BLaER1 treated with 17β-estradiol and CSF1 and Interleukin-3, amounts not matched to agents 10 nM and 100 nM (cell line): ENCODE data around the gene SH2D2A.

ENCODE experiments used
- H3K27ac ChIP-seq, 11 experiments: shearing (Covaris generic); formaldehyde crosslinking; 2 replicates each; pipeline ENCODE4 v1.8.1; 2022
- H3K27me3 ChIP-seq, 11 experiments: shearing (Covaris generic); formaldehyde crosslinking; 2 replicates each; pipeline ENCODE4 v1.8.1; 2022
- H3K36me3 ChIP-seq, 11 experiments: shearing (Covaris generic); formaldehyde crosslinking; 2 replicates each; pipeline ENCODE4 v1.8.1; 2022
- H3K4me1 ChIP-seq, 10 experiments: shearing (Covaris generic); formaldehyde crosslinking; 2 replicates each; pipeline ENCODE4 v1.8.1; 2022
- H3K4me2 ChIP-seq, 11 experiments: shearing (Covaris generic); formaldehyde crosslinking; 2 replicates each; pipeline ENCODE4 v1.8.1; 2022
- H3K4me3 ChIP-seq, 10 experiments: shearing (Covaris generic); formaldehyde crosslinking; 2 replicates each; pipeline ENCODE4 v1.8.1; 2022
- H3K9ac ChIP-seq, 11 experiments: shearing (Covaris generic); formaldehyde crosslinking; 2 replicates each; pipeline ENCODE4 v1.8.1; 2022
- H3K9me3 ChIP-seq, 11 experiments: shearing (Covaris generic); formaldehyde crosslinking; replicated peaks in 1 of 11; 2 replicates each; pipeline ENCODE4 v1.8.1; 2022
- H4K20me1 ChIP-seq, 11 experiments: shearing (Covaris generic); formaldehyde crosslinking; 2 replicates each; pipeline ENCODE4 v1.8.1; 2022
- Cebpa-rat ChIP-seq, 11 experiments: shearing (Covaris generic); IDR thresholded peaks; 2 replicates each; pipeline ENCODE4 v1.8.1; 2022

SH2D2A gene

DNA sequence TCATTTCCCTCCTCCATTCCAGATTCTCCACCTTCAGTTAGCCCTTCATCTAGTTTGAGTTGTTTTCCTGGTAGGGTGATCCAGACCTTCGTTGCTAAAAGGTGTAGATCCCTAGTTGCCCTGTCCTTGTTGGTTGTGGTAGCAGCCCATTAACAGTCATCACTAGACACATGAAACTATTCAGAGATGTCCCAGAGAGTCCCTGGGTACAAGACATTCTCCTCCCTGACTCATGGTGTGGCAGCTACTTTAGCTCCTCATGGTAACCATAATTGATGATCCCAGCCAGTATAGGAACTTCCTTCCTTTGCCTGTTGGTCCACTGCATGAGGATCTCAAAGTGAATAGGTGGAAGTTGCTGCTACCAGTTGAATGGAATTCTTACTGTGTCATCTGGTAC lies 6.0 kb upstream of the SH2D2A start:
- H3K4me3 ChIP-seq: no peak overlapping the region
- H3K27me3 ChIP-seq: no peaks in the 10 kb centered on the region; a peak in 1 of 22 replicates
- H3K4me1 ChIP-seq: peaks cover 0 to 7% (median under 1%) of the 10 kb centered on the region in 10 experiments; a peak in 11 of 20 replicates
- no peak overlapping the region for H3K4me2 ChIP-seq
- H3K27ac ChIP-seq: no peak overlapping the region
- H3K9me3 ChIP-seq: no peaks in the 10 kb centered on the region
- no peaks in the 10 kb centered on the region for H4K20me1 ChIP-seq
- no peak overlapping the region for H3K9ac ChIP-seq
- no peaks in the 10 kb centered on the region for H3K36me3 ChIP-seq
- no peak for TF ChIP-seq Cebpa-rat (IDR thresholded peaks at IDR 0.05)

GRCh38 chr1:156821801-156822200 lies 5.2 kb upstream of the SH2D2A start:
- Histone ChIP-seq H3K4me1 (peaks cover 8 to 16% (median 10%) of the 10 kb centered on the region in 10 experiments), H3K9me3 (no peaks in the 10 kb centered on the region), H3K4me2 (no peak overlapping the region; a peak in 1 of 22 replicates), H3K9ac (no peak overlapping the region), H3K4me3 (no peak overlapping the region), H4K20me1 (no peaks in the 10 kb centered on the region), H3K27me3 (no peaks in the 10 kb centered on the region; a peak in 1 of 22 replicates), H3K27ac (no peak overlapping the region), H3K36me3 (no peaks in the 10 kb centered on the region)
- TF ChIP-seq Cebpa-rat (IDR thresholded peaks at IDR 0.05): no peak

DNA sequence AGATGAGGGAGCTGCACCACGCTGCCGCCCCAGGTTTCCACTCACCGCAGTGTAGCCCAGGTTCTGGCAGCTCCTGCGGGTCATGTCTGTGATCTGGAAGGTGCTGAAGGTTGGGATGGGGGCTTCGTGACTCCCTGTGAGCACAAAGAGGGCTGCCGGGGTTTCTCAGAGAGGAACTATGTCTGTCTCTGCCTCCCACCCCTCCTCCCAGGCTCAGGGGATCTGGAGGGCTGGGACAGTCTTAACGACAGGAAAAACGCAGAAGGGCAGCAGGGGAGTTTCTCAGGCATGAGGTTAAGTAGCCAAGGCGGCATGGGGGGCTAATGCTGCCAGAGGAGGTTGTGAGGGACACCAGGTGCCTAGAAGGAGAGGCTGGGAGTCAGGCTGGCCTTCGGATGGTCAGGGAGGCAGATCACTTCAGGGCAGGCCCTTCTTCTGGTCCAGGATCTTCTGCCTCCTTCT lies 656 bp downstream of the SH2D2A start:
- H3K27ac ChIP-seq: peak overlapping the region; percentile 52 to 83 (median 76); a peak in 21 of 22 replicates
- peaks cover 0 to 5% (median 0%) of the 10 kb centered on the region in 11 experiments; a peak in 1 of 22 replicates for H4K20me1 ChIP-seq
- H3K4me1 ChIP-seq: peaks cover 54 to 72% (median 65%) of the 10 kb centered on the region in 10 experiments
- no peaks in the 10 kb centered on the region for H3K9me3 ChIP-seq
- H3K27me3 ChIP-seq: no peaks in the 10 kb centered on the region
- peaks cover 0 to 21% (median 0%) of the 10 kb centered on the region in 11 experiments; a peak in 5 of 22 replicates for H3K36me3 ChIP-seq
- H3K9ac ChIP-seq: peak overlapping the region; percentile 58 to 81 (median 71)
- H3K4me3 ChIP-seq: peak overlapping the region; percentile 22 to 66 (median 51); a peak in 18 of 20 replicates
- peak overlapping the region; percentile 84 to 100 (median 92) for H3K4me2 ChIP-seq
- no peak for TF ChIP-seq Cebpa-rat (IDR thresholded peaks at IDR 0.05)

GRCh38 chr1:156815307-156815826 lies 1.3 kb downstream of the SH2D2A start:
- peak overlapping the region in 9 of 11 experiments; percentile 62 to 82 (median 76); a peak in 15 of 22 replicates for H3K27ac ChIP-seq
- peaks cover 54 to 75% (median 66%) of the 10 kb centered on the region in 10 experiments for H3K4me1 ChIP-seq
- peaks cover 0 to 21% (median 0%) of the 10 kb centered on the region in 11 experiments; a peak in 5 of 22 replicates for H3K36me3 ChIP-seq
- H3K27me3 ChIP-seq: no peaks in the 10 kb centered on the region
- peak overlapping the region; percentile 58 to 81 (median 71); a peak in 16 of 22 replicates for H3K9ac ChIP-seq
- TF ChIP-seq Cebpa-rat (IDR thresholded peaks at IDR 0.05): no peak
- H3K4me2 ChIP-seq: peak overlapping the region; percentile 84 to 100 (median 92)
- H3K4me3 ChIP-seq: peak overlapping the region in 8 of 10 experiments; percentile 47 to 66 (median 52); a peak in 13 of 20 replicates
- no peaks in the 10 kb centered on the region for H3K9me3 ChIP-seq
- H4K20me1 ChIP-seq: peaks cover 0 to 7% (median 0%) of the 10 kb centered on the region in 11 experiments; a peak in 1 of 22 replicates

GRCh38 chr1:156814571-156815260 lies 1.9 kb downstream of the SH2D2A start:
- peak overlapping the region in 8 of 10 experiments; percentile 53 to 66 (median 60); a peak in 10 of 20 replicates for H3K4me3 ChIP-seq
- no peak for TF ChIP-seq Cebpa-rat (IDR thresholded peaks at IDR 0.05)
- peak overlapping the region in 9 of 11 experiments; percentile 53 to 78 (median 72); a peak in 11 of 22 replicates for H3K27ac ChIP-seq
- H3K4me2 ChIP-seq: peak overlapping the region; percentile 84 to 100 (median 92)
- H3K9me3 ChIP-seq: no peaks in the 10 kb centered on the region
- peaks cover 0 to 21% (median 0%) of the 10 kb centered on the region in 11 experiments; a peak in 5 of 22 replicates for H3K36me3 ChIP-seq
- peak overlapping the region in 9 of 11 experiments; percentile 59 to 81 (median 71); a peak in 12 of 22 replicates for H3K9ac ChIP-seq
- peaks cover 54 to 75% (median 66%) of the 10 kb centered on the region in 10 experiments for H3K4me1 ChIP-seq
- peaks cover 0 to 7% (median 0%) of the 10 kb centered on the region in 11 experiments; a peak in 1 of 22 replicates for H4K20me1 ChIP-seq
- H3K27me3 ChIP-seq: no peaks in the 10 kb centered on the region

GRCh38 chr1:156813750-156814570 lies 2.7 kb downstream of the SH2D2A start:
- Histone ChIP-seq H3K27ac (peak overlapping the region; percentile 40 to 78 (median 72); a peak in 21 of 22 replicates), H3K36me3 (peaks cover 0 to 21% (median 0%) of the 10 kb centered on the region in 11 experiments; a peak in 5 of 22 replicates), H3K9me3 (no peaks in the 10 kb centered on the region), H3K4me2 (peak overlapping the region; percentile 84 to 100 (median 92)), H3K9ac (peak overlapping the region; percentile 48 to 81 (median 73)), H4K20me1 (peaks cover 0 to 7% (median 0%) of the 10 kb centered on the region in 11 experiments; a peak in 1 of 22 replicates), H3K27me3 (no peaks in the 10 kb centered on the region), H3K4me3 (peak overlapping the region; percentile 46 to 69 (median 58)), H3K4me1 (peaks cover 54 to 83% (median 70%) of the 10 kb centered on the region in 10 experiments)
- no peak for TF ChIP-seq Cebpa-rat (IDR thresholded peaks at IDR 0.05)

DNA sequence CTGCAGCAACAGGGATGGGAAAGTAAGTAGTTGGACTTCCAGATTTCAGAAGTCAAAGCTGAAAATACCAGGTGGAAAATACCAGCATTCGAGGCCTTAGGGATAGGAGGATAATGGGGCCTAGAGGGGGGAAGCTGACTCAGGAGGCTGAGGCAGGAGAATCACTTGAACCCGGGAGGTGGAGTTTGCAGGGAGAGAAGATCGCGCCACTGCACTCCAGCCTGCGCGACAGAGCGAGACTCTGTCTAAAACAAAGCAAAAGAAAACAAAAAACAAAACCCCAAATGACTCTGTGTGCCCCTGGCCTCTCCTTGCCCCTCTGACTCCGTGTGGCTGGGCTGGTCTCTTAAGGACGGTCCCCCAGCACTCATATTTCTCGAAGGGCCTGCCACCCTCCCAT lies 3.4 kb downstream of the SH2D2A start:
- Histone ChIP-seq H3K9me3 (no peaks in the 10 kb centered on the region), H3K36me3 (peaks cover 0 to 21% (median 0%) of the 10 kb centered on the region in 11 experiments; a peak in 5 of 22 replicates), H3K9ac (peak overlapping the region; percentile 48 to 81 (median 73); a peak in 21 of 22 replicates), H4K20me1 (peaks cover 0 to 7% (median 0%) of the 10 kb centered on the region in 11 experiments; a peak in 2 of 22 replicates), H3K4me2 (peak overlapping the region; percentile 84 to 100 (median 92)), H3K4me1 (peaks cover 58 to 89% (median 76%) of the 10 kb centered on the region in 10 experiments), H3K27me3 (no peaks in the 10 kb centered on the region), H3K4me3 (peak overlapping the region; percentile 46 to 69 (median 58)), H3K27ac (peak overlapping the region in 10 of 11 experiments; percentile 53 to 78 (median 73); a peak in 20 of 22 replicates)
- no peak for TF ChIP-seq Cebpa-rat (IDR thresholded peaks at IDR 0.05)
